Mesothelial cell of epicardium (in vitro differentiated cells): ENCODE data around the gene RAP1GDS1. TPM values are rescaled to one million over a fixed set of nuclear protein-coding genes. Genes with fewer than 3 reads are reported as not detected.

ENCODE experiments used
- DNase-seq, 2 experiments: peaks; one replicate each; pipeline ENCODE4 v3.0.0; 2021; ENCODE audit warnings: low spot score in 2 of 2; ENCODE audit not compliant: unreplicated experiment in 2 of 2
- H3K27ac Mint-ChIP-seq: 2 replicates; pipeline ENCODE4 v1.8.0; 2021; ENCODE audit warnings: mixed read lengths
- H3K27me3 Mint-ChIP-seq: 2 replicates; pipeline ENCODE4 v1.8.0; 2021; ENCODE audit warnings: low read depth, mixed read lengths
- H3K36me3 Mint-ChIP-seq: 2 replicates; pipeline ENCODE4 v1.8.0; 2021; ENCODE audit warnings: mixed read lengths
- H3K4me1 Mint-ChIP-seq: 2 replicates; pipeline ENCODE4 v1.8.0; 2021; ENCODE audit warnings: mixed read lengths
- H3K4me3 Mint-ChIP-seq: 2 replicates; pipeline ENCODE4 v1.8.0; 2021; ENCODE audit warnings: mild to moderate bottlenecking, moderate library complexity, mixed read lengths
- H3K9me3 Mint-ChIP-seq: 2 replicates; pipeline ENCODE4 v1.8.0; 2021; ENCODE audit warnings: mixed read lengths
- CTCF ChIP-seq: fragments of 200-600 bp; sonication (generic); IDR thresholded peaks from one replicate; pipeline ENCODE4 v1.5.0; 2021; ENCODE audit warnings: antibody characterized with exemption; ENCODE audit not compliant: unreplicated experiment
- total RNA-seq: library from RNA; stranded (reverse); gene quantifications from 3 replicates; pipeline ENCODE4 v1.2.1, GENCODE V29; 2021

RAP1GDS1 gene
- total RNA-seq, 1 donor from 2014 or later: 22.7 TPM

DNA sequence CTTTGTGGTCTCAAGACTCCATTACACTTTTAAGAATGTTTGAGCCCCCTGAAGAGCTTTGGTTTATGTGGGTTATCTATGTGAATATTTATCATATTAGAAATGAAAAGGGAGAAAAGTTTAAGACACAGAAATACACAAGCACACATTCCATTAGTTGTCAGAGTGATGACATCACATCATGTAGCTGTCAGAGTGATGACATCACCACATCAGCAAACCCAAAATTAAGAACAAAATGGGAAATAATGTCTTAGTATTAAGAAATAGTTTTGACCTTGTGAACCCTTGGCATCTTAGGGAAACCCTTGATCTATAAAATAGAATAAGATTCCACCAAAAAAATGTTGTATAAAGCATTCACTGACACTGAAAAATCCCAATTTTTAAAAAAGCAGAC lies 201.3 kb downstream of the RAP1GDS1 start:
- Mint-ChIP-seq H3K27me3 (no peaks in the 10 kb centered on the region), H3K27ac (no peak overlapping the region), H3K36me3 (no peaks in the 10 kb centered on the region), H3K9me3 (peaks cover 9% of the 10 kb centered on the region), H3K4me3 (no peak overlapping the region), H3K4me1 (no peaks in the 10 kb centered on the region)
- DNase-seq: no peak
- TF ChIP-seq CTCF: no peak

DNA sequence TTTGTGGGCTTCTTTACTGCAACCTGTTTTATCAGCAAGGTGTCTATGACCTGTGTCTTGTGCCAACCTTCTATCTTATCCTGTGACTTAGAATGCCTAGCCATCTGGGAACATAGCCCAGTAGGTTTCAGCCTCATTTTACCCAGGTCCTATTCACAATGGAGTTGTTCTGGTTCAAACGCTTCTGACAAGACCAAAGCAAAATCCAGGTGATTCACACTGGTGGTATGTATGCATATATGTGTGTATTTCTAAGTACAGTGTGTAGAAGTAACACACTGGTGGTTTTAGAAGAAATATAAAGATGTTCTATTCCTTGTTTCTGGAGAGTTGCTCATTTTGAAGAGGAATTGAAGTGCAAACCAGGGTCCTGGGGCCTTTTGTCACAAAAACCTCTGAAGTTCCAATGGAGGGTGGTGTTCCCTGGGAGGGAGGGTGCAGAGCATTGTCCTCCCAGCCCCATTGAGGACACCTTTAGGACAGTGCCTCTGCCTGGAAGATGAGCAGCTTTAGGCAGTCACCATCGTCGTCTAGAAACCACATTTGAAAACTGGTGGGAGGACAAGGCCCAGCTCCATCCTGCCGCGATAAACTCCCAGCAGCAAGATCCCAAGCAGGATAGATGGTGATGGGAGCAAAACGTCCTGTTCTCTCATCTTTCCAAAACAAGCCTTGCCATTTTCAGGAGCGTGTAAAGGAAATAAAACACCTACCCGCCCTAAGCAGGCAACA lies 205.8 kb downstream of the RAP1GDS1 start:
- no peaks in the 10 kb centered on the region for H3K36me3 Mint-ChIP-seq
- H3K27me3 Mint-ChIP-seq: no peaks in the 10 kb centered on the region
- no peak overlapping the region for H3K27ac Mint-ChIP-seq
- DNase-seq: no peak
- peaks cover 22% of the 10 kb centered on the region for H3K4me1 Mint-ChIP-seq
- TF ChIP-seq CTCF: no peak
- H3K4me3 Mint-ChIP-seq: no peak overlapping the region
- H3K9me3 Mint-ChIP-seq: no peaks in the 10 kb centered on the region

GRCh38 chr4:98467627-98468072 lies 206.5 kb downstream of the RAP1GDS1 start:
- peak; percentile 32 to 74 for DNase-seq
- Mint-ChIP-seq H3K9me3 (no peaks in the 10 kb centered on the region), H3K4me1 (peaks cover 22% of the 10 kb centered on the region), H3K4me3 (peak overlapping the region; percentile 70), H3K27me3 (no peaks in the 10 kb centered on the region), H3K27ac (peak overlapping the region; percentile 61), H3K36me3 (peaks cover 3% of the 10 kb centered on the region)
- TF ChIP-seq CTCF: peak; percentile 65

GRCh38 chr4:98468709-98469108 lies 207.5 kb downstream of the RAP1GDS1 start:
- Mint-ChIP-seq H3K27ac (peak overlapping the region; percentile 7), H3K4me1 (peaks cover 22% of the 10 kb centered on the region), H3K4me3 (no peak overlapping the region), H3K36me3 (peaks cover 3% of the 10 kb centered on the region), H3K27me3 (no peaks in the 10 kb centered on the region), H3K9me3 (no peaks in the 10 kb centered on the region)
- TF ChIP-seq CTCF: no peak
- no peak for DNase-seq

GRCh38 chr4:98469771-98470170 lies 208.6 kb downstream of the RAP1GDS1 start:
- Mint-ChIP-seq H3K27me3 (no peaks in the 10 kb centered on the region), H3K4me1 (peaks cover 22% of the 10 kb centered on the region), H3K9me3 (no peaks in the 10 kb centered on the region), H3K36me3 (peaks cover 3% of the 10 kb centered on the region), H3K4me3 (no peak overlapping the region), H3K27ac (peak overlapping the region; percentile 78)
- TF ChIP-seq CTCF: no peak
- DNase-seq: no peak

- Mint-ChIP-seq H3K27me3 (no peaks in the 10 kb centered on the region), H3K36me3 (peaks cover 3% of the 10 kb centered on the region), H3K27ac (no peak overlapping the region), H3K4me3 (no peak overlapping the region), H3K9me3 (no peaks in the 10 kb centered on the region), H3K4me1 (peaks cover 22% of the 10 kb centered on the region)
- DNase-seq: no peak
- no peak for TF ChIP-seq CTCF
These were observed 209.2 kb downstream of the RAP1GDS1 start for GRCh38 chr4:98470366-98470765.
